ENCODE results near the gene TNC.

DNA sequence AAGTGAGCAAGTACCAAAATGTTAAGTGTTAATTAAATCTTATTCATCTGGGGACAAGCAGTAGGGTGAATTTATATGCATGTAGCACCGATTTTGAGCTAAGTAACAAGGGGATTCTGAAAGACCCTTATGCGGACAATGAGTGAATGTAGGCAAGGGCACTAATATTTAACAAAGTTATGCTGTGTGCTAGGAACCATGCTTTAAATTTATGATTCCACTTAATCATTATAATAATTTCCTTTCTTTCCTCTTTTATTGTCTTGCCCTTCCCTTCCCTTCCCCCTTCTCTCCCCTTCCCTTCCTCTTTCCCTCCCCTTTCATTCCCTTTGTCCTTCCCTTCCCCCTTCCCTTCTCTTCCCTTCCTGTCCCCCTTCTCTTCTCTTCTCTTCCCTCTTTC is 25.7 kb upstream of the TNC start:
- TF ChIP-seq, protein P1, sequence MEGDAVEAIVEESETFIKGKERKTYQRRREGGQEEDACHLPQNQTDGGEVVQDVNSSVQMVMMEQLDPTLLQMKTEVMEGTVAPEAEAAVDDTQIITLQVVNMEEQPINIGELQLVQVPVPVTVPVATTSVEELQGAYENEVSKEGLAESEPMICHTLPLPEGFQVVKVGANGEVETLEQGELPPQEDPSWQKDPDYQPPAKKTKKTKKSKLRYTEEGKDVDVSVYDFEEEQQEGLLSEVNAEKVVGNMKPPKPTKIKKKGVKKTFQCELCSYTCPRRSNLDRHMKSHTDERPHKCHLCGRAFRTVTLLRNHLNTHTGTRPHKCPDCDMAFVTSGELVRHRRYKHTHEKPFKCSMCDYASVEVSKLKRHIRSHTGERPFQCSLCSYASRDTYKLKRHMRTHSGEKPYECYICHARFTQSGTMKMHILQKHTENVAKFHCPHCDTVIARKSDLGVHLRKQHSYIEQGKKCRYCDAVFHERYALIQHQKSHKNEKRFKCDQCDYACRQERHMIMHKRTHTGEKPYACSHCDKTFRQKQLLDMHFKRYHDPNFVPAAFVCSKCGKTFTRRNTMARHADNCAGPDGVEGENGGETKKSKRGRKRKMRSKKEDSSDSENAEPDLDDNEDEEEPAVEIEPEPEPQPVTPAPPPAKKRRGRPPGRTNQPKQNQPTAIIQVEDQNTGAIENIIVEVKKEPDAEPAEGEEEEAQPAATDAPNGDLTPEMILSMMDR (IDR thresholded peaks at IDR 0.05): no peak
- TF ChIP-seq EP300 (IDR thresholded peaks at IDR 0.05) (no peak), POLR2A (IDR thresholded peaks at IDR 0.05) (no peak), POLR2AphosphoS5 (IDR thresholded peaks at IDR 0.05) (no peak)

Data from suprapubic skin (tissue), 4 donors.